Measurements from ENCODE around the gene B3GNT2. TPM values are rescaled to one million over a fixed set of nuclear protein-coding genes. Genes with fewer than 3 reads are reported as not detected.

B3GNT2 gene
- total and polyA plus RNA-seq, 2 of the 4 experiments (the other 2 are of a cell fraction), result 5.0 to 11.1 TPM

DNA sequence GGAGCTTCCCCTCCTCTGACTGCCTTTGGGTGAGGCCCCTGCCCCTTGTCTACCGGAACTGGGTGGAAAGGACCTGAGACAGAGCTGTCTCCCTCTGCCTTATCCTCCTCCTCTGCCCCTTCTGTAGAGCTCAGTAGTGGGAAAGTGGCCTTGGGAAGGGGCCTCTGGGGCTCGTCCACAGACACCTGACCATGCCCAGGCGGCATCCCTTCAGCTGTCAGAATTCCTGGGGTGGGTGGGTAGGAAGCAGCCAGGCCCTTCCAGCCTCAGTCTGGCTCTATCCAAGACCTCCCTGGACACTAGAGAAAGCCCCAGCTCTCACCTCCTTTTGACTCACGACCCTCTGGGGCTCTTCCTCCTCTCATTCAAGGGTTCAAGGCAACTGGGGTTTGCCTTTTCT is 35.6 kb downstream of the B3GNT2 start:
- Histone ChIP-seq H3K18ac (ENCODE audit: low read depth, low read length) (no peak overlapping the region), H3K4me1 (ENCODE audit: control insufficient read depth, insufficient read depth, low read length) (peaks cover 3% of the 10 kb centered on the region; the same call in 1 of the 2 replicates), H2AK9ac (replicated peaks; ENCODE audit: low read depth, low read length, poor library complexity) (peak overlapping the region; percentile 30), H2BK20ac (ENCODE audit: low read depth, low read length) (no peak overlapping the region), H3K4me3 (ENCODE audit: insufficient read depth, low read depth, low read length) (no peak overlapping the region), H3K23ac (ENCODE audit: low read depth, low read length) (no peak overlapping the region), H3K9me1 (ENCODE audit: insufficient read depth, low read length) (no peaks in the 10 kb centered on the region), H3K9ac (ENCODE audit: low read depth, low read length) (no peak overlapping the region), H3K36me3 (ENCODE audit: control insufficient read depth, insufficient read depth, low read length) (no peaks in the 10 kb centered on the region), H4K5ac (ENCODE audit: low read depth, low read length) (no peak overlapping the region), H3K4ac (ENCODE audit: low read depth, low read length) (no peak overlapping the region), H3K27me3 (ENCODE audit: control insufficient read depth, insufficient read depth, low read length) (no peaks in the 10 kb centered on the region; the same call in 1 of the 2 replicates), H3K79me1 (ENCODE audit: low read depth in 1 of 2, low read length in 2 of 2) (no peaks in the 10 kb centered on the region), H2AK5ac (ENCODE audit: low read depth, low read length) (no peak overlapping the region), H4K8ac (ENCODE audit: low read depth in 2 of 2, low read length in 2 of 2) (no peak overlapping the region), H4K91ac (ENCODE audit: insufficient read depth, low read depth, low read length) (no peak overlapping the region), H2BK5ac (ENCODE audit: low read depth, low read length, poor library complexity, severe bottlenecking) (no peak overlapping the region), H3K9me3 (ENCODE audit: control insufficient read depth, insufficient read depth, low read length) (no peaks in the 10 kb centered on the region), H2AFZ (replicated peaks; ENCODE audit: low read length, poor library complexity) (no peak overlapping the region), H2BK15ac (ENCODE audit: low read depth, low read length) (no peak overlapping the region), H3K4me2 (ENCODE audit: low read depth, low read length) (no peak overlapping the region), H3K14ac (replicated peaks; ENCODE audit: low read depth, low read length) (no peak overlapping the region), H3K27ac (ENCODE audit: insufficient read depth, low read length) (no peak overlapping the region), H2BK120ac (ENCODE audit: low read depth, low read length) (no peak overlapping the region), H4K20me1 (ENCODE audit: insufficient read depth, low read length) (no peaks in the 10 kb centered on the region), H3K56ac (ENCODE audit: extremely low read depth, insufficient read depth, low read length) (no peak overlapping the region)
- in situ Hi-C loops (cut with MboI; ENCODE audit: low sequenced_read_pairs), result no loop called here
- ATAC-seq (ENCODE audit: low read depth), result no peak
- CTCF ChIA-PET, result interaction anchor here (0.6 kb wide), 1 partner anchor 1346 kb away, joined by 3 read pairs; no protein-coding TSS in a partner anchor
- POLR2A ChIA-PET (ENCODE audit: unreplicated experiment), result no interaction called here
- no peak for TF ChIP-seq CEBPB (IDR thresholded peaks at IDR 0.05; ENCODE audit: low read depth, low read length)
- no peak for TF ChIP-seq SMC3 (IDR thresholded peaks at IDR 0.05; ENCODE audit: low read depth, low read length)
- TF ChIP-seq MXI1 (IDR thresholded peaks at IDR 0.05; ENCODE audit: borderline replicate concordance, low read depth, low read length), result no peak
- no peak for TF ChIP-seq MAFK (IDR thresholded peaks at IDR 0.05; ENCODE audit: low read depth, low read length)
- TF ChIP-seq, protein P1, sequence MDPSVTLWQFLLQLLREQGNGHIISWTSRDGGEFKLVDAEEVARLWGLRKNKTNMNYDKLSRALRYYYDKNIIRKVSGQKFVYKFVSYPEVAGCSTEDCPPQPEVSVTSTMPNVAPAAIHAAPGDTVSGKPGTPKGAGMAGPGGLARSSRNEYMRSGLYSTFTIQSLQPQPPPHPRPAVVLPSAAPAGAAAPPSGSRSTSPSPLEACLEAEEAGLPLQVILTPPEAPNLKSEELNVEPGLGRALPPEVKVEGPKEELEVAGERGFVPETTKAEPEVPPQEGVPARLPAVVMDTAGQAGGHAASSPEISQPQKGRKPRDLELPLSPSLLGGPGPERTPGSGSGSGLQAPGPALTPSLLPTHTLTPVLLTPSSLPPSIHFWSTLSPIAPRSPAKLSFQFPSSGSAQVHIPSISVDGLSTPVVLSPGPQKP (IDR thresholded peaks at IDR 0.05; ENCODE audit: borderline replicate concordance, low read depth, low read length), result no peak
- no peak for TF ChIP-seq RFX5 (IDR thresholded peaks at IDR 0.05; ENCODE audit: low read depth, low read length)
- no peak for TF ChIP-seq RCOR1 (IDR thresholded peaks at IDR 0.05; ENCODE audit: insufficient replicate concordance, low read length)
- TF ChIP-seq FOS (IDR thresholded peaks at IDR 0.05; ENCODE audit: low read depth, low read length), result no peak
- TF ChIP-seq POLR2A (IDR thresholded peaks at IDR 0.05; ENCODE audit: low read depth, low read length), result no peak
- TF ChIP-seq, protein P2, sequence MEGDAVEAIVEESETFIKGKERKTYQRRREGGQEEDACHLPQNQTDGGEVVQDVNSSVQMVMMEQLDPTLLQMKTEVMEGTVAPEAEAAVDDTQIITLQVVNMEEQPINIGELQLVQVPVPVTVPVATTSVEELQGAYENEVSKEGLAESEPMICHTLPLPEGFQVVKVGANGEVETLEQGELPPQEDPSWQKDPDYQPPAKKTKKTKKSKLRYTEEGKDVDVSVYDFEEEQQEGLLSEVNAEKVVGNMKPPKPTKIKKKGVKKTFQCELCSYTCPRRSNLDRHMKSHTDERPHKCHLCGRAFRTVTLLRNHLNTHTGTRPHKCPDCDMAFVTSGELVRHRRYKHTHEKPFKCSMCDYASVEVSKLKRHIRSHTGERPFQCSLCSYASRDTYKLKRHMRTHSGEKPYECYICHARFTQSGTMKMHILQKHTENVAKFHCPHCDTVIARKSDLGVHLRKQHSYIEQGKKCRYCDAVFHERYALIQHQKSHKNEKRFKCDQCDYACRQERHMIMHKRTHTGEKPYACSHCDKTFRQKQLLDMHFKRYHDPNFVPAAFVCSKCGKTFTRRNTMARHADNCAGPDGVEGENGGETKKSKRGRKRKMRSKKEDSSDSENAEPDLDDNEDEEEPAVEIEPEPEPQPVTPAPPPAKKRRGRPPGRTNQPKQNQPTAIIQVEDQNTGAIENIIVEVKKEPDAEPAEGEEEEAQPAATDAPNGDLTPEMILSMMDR (conservative IDR thresholded peaks at IDR 0.05; ENCODE audit: low read depth, low read length), result no peak
- TF ChIP-seq BHLHE40 (IDR thresholded peaks at IDR 0.05; ENCODE audit: low read depth, low read length), result no peak
- no peak for TF ChIP-seq NFE2L2 (IDR thresholded peaks at IDR 0.05; ENCODE audit: low read depth, low read length)
- TF ChIP-seq RAD21 (IDR thresholded peaks at IDR 0.05; ENCODE audit: low read length), result no peak
- TF ChIP-seq, protein P3, sequence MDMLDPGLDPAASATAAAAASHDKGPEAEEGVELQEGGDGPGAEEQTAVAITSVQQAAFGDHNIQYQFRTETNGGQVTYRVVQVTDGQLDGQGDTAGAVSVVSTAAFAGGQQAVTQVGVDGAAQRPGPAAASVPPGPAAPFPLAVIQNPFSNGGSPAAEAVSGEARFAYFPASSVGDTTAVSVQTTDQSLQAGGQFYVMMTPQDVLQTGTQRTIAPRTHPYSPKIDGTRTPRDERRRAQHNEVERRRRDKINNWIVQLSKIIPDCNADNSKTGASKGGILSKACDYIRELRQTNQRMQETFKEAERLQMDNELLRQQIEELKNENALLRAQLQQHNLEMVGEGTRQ (IDR thresholded peaks at IDR 0.05; ENCODE audit: low read depth, low read length), result no peak
- TF ChIP-seq CHD1 (IDR thresholded peaks at IDR 0.05; ENCODE audit: low read depth, low read length), result no peak
- TF ChIP-seq MAZ (IDR thresholded peaks at IDR 0.05; ENCODE audit: borderline replicate concordance, low read depth, low read length), result no peak
- no peak for DNase-seq
- no TSS peak for BruUV-seq (replicated peaks)
- dilution Hi-C loops (cut with HindIII; ENCODE audit: low sequenced_read_pairs, unreplicated experiment), result no loop called here
- no CpG with 5 or more reads among the region's 4 CpGs for WGBS, 2 experiments (ENCODE audit: extremely low coverage in 2 of 2, insufficient read length in 1 of 2)
- intact Hi-C loops (cut with micrococcal nuclease), result no loop called here
